IPS-NIHi7 (cell line): Measurements from ENCODE around the gene SLC4A1.
A peak's percentile ranks its signal among the peaks of the same experiment; 100 is the strongest.

Experiments
- DNase-seq: peaks from one replicate; pipeline ENCODE4 v3.0.0; 2012; ENCODE audit warnings: mixed read lengths; ENCODE audit errors: extremely low spot score

Gene SLC4A1

DNA sequence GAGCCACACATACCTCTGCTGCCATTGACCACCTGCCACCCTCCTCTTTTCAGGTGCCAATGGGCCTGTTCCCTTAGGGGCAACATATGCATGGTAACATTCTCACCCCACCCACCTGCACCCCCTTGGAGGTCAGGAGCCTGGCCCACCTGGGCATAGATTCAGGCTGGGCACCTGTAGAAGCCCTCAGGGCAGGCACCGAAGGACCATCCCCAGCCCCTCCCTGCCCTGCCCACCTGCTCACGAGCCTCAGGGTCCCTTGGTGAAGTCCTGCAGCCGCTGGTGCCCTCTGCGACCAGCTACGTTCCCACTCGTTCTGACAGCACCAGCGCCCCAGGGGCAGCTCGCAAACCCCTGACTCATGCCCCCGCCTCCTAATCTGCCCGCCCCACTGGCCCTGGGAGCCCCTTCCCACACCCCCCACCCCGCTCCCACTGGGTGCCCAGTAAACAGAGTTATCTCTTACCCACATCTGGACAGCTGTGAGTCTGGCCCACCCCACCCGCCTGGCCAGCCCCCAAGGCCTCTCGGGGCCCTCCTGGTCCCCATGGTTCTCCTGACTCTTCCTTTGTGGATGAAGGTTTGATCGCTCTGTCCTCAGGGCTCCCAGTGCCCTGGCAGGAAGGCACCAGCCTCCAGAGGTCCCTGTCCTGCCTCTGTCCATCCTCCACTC, at the start of gene SLC4A1:
TSS of gene SLC4A1 (minus strand) at position 318 of the 673 bp plus-strand sequence. CDS start 5,269 bp downstream, outside the sequence.
- DNase-seq = no peak

DNA sequence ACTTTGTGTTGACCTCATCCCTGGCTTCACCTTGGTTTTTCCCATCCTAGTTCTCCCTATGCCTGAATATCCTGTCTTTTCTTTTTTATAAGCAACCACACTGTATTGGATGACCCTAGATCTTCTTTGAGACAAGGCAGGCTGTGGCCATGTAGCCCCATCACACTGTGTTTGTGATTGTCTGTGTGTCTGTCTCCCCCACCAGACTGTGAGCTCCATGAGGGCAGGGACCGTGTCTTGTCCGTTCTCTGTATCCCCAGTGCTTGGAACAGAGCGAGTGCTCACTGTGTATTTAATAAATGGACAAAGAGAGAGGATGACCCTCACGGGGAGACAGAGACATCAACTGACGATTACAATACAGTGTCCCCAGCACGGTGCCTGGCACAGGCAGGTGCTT, 49.6 kb upstream of the SLC4A1 start:
- DNase-seq = no peak

DNA sequence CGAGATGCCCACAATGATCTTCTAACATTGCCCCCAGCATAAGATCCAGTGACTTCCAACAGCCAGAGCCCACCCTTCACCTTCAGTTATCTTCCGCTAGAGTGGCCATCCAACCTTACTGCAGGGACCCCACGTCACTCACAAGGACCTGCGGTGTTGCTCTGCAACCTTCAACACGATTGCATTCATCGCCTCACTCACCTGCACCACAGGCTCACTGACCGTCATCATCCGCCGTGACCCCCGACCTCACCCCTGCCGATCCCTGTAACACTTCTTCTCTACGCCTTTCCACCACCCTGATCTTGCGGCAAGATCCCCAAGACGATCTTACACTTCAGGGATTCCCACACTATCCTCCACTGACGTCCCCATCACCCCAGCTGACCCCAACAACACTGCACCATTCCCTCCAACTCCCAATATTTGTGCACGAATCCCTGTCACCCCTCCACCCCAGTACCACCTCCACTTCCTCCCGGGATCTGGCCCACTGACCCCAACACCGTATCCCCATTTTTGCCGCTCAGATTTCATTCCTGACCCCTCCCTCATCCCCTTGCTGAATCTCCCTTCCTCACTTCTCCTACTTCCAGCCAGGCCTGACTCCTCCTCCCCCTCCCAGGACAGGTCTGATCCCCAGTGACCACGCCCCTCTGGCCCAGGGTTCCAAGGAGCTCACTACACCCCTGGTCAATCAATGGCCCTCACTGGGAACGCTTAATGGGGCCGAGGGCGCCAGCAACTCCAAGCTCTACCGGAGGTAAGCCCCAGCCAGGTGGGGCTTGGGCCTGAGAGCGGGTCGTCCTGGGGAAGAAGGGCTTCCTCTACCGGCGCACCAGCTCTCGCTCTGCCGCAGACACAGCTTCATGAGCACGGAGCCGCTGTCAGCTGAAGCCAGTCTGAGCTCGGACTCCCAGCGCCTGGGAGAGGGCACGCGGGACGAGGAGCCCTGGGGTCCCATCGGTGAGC, 48.1 kb upstream of the SLC4A1 start:
- DNase-seq = peak; percentile 92

DNA sequence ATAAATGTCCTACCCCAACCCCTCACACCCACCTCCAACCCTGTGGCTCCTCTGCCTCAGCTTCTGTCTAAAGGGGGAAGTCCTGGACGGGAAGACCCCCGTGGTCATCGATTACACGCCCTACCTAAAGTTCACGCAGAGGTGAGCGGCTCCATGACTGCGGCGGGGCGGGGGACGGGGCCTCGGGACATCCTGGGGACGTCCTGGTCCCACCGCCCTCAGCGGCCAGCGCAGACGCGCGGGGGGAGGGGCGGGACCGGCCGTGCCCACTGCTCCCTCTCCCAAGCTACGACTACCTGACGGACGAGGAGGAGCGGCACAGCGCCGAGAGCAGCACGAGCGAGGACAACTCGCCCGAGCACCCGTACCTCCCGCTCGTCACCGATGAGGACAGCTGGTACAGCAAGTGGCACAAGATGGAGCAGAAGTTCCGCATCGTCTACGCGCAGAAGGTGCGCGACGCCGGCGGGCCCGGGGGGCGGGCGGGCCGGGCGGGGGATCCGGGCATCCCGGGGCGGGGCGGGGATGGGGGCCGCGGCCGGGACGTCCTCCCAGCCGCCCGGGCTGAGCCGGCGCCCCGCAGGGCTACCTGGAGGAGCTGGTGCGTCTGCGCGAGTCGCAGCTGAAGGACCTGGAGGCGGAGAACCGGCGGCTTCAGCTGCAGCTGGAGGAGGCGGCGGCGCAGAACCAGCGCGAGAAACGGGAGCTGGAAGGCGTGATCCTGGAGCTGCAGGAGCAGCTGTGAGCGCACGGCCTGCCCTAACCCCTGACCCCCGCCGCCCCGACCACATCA, 47.1 kb upstream of the SLC4A1 start:
- peak; percentile 81 for DNase-seq

DNA sequence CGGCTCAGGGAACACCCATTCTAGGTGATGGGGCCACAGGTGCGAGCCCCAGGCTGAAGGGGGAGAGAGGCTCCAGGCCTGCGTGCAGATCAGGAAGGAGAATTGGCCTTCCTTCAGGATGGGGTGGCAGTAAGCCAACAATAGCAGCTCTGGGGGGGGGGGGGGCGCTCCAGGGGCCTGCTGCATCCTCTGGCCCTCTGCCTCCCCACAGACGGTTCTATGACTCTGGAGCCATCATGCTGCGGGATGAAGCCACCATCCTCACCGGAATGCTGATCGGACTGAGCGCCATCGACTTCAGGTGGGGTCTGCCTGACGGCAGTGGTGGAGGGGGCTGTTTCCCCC, 46.6 kb upstream of the SLC4A1 start:
- no peak for DNase-seq

DNA sequence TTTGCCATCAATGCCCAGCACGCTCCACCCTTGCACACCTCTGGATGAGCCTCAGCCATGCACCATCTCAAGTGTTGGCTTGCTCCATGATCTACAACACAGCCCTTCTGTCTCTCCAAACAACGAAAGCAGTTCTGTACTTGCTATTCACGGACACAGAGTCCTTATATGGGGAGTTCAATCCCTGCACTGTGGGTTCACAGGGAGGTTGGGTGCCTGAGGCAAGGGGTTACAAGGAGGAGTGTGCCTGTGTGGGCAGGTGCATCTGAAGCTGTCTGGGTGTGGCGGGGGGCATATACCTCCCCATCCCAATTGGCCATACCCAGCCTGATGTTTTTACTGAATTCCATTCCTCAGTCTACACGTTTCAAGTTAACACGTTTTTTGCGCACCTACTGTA, 46.1 kb upstream of the SLC4A1 start:
- no peak for DNase-seq

DNA sequence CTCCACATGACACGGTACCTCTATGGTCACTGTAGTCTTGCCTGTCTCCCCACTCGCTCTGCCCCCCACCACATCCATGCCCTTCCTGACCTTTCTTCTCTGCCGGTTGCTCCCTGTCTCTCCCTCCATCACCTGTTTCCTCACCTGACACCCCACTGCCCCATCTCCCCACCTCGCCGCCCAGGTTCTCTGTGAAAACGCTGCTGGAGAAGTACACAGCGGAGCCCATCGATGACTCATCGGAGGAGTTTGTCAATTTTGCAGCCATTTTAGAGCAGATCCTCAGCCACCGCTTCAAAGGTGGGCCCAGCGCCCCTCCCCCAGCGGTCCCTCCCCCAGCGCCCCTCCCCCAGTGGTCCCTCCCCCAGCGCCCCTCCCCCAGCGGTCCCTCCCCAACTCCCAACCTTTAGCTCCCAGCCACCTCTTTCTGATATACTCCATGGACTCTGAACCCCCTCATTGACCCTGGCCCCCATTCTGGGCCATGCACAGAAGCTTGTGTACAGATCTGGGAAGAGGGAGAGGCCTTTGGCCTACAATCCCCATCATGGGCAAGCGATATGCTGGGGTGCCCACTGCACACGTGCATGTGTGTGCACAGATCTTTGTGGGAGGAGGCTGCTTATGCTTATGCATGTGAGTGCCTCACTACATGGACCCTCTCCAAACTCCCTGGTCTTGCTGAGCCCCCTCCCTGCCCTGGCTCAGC, 44.6 kb upstream of the SLC4A1 start:
- no peak for DNase-seq

DNA sequence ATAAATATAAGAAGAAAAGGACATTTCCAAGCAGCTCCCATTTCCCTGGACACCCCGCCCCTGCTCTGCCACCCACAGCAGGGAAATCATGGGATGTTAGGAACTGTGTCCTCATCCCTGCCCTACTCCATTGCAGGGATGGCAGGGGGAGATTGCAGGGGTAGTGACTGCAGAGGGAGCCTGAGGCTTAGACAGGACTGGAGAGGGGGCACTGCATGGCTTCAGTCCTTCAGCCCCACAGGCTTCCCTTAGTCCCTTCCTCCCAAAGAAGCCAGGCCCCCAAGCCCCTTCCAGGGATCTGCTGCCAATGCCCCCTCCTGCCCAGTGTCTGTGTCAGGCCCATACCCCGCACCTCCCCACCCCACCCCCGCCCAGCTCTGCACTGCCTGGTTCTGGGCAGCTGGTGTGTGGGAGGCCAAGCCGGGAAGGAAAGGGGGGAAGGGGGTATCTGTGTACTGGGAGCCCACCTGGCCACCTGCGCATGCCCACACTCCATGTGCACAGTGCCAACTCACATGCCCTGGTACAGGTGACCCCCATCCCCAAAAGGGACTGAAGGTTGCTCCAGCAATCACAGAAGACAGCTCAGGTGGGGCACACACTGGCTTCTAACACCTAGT, 43.7 kb upstream of the SLC4A1 start:
- no peak for DNase-seq

DNA sequence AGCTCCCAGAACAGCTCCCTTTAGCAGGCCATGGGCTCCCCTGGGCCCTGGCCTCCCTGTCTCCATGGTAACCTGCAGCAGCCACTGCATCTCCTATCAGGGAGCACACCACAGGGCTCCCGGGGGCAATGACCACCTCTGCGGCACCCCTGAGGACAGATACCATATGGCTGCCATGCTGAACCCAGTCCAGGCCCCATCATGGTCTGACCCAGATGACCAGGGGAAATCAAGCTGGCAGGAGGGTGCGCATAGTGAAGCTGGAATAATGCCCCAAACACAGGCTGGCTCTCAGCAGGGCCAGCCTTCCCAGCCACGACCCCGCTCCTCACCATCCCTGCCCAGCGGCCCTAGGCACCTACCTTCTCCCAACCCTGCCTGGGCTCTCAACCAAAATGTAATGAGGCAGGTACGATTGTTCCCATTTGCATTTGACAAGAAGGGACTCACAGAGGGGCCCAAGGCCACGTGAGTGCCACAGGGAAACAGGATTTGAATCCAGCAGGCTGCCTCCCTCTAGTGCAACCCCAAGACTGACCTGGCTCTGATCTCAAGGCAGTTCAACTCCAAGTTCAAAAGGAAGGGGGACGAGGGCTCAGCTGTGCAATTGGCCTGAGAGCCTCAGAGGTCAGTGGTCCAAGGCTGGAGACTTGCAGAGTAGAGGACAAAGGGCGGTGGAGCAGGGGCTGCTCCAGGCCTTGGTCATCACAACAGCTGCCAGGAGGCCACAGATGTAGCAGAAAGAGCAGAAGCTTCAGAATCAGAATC, 42.9 kb upstream of the SLC4A1 start:
- DNase-seq = no peak

DNA sequence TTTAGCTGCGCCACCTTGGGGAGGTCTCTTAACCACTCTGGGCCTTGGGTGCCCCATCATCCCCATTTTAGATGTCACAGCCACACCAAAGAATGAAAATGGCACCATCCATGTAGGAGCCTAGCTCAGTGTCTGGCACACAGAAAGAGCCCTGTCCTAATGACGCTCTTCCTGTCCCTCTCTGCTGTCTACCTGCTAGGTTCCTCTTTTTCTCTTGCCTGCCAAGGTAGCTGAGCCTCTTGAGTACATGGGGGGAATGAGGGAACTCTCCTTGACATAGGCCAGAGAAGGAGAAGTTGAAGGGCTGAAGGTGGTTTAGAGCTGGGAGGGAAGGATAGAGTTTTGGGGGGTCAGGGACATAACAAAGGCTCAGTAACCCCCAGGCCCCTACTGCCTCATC, 42.3 kb upstream of the SLC4A1 start:
- no peak for DNase-seq

DNA sequence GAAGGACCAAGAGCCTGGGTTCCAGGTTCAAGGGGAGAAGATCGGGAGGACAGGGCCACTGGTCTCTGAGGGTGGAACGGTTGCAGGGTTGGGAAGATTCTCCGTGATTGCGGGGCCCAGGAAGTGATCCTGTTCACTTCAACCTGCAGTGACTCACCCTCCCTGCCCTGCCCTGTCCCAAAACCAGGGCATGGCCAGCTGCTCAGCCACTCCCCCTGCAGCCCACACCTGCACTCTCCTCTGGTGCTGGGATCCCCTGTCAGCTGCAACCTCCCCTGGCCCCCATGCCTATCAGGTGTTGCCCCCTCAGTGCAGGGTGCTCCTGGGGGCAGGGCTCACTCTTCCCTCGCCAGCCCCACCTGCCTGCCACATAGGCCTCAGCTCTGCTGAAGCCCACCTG, 41.5 kb upstream of the SLC4A1 start:
- DNase-seq = no peak

DNA sequence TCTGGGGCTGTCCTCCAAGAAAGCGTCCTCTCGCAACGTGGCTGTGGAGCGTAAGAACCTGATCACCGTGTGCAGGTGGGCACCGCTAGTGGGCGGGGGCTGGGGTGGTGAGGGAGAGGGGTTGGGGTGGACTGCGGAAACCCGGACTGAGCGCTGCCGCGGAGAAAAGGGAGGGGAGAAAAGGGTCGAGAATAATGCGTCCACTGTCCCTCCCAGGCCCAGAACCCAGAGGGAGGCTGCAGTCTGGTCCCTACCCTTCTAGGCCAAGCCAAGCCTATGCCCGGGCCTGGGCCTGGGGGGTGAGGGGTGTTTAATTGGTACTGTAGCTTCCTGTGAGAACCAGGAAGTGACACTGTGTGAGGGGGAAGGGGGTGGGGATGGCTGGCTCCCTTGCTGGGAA, 40.9 kb upstream of the SLC4A1 start:
- DNase-seq = no peak

DNA sequence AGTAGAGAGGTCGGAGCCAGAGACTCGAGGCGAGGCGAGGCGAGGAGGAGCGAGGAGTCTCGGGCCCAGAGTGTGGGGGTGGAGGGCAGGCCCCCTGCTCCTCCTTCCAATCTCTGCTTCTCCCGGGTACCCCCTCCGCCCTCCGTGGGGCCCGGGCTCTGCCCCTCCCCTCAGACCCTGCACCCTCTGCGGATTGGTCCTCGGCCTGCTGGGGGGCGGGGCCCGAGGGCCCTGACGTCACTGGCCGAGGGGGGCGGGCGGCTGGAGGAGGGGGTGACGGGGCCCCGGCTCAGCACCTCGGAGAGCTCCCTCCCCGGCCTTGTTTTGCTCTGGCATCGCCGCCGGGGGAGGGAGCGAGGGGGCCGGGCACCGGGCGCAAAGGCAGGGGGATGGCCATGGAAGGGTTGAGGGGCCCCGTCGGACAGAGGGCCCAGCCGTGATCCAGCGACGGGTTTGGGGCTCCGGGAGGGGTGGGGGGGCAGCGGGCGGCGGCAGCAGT, 40.4 kb upstream of the SLC4A1 start, which contains the start of gene RUNDC3A:
TSS of gene RUNDC3A (plus strand) at position 282 of the 499 bp plus-strand sequence. CDS start 232 bp downstream, outside the sequence.
- peak; percentile 99 for DNase-seq

DNA sequence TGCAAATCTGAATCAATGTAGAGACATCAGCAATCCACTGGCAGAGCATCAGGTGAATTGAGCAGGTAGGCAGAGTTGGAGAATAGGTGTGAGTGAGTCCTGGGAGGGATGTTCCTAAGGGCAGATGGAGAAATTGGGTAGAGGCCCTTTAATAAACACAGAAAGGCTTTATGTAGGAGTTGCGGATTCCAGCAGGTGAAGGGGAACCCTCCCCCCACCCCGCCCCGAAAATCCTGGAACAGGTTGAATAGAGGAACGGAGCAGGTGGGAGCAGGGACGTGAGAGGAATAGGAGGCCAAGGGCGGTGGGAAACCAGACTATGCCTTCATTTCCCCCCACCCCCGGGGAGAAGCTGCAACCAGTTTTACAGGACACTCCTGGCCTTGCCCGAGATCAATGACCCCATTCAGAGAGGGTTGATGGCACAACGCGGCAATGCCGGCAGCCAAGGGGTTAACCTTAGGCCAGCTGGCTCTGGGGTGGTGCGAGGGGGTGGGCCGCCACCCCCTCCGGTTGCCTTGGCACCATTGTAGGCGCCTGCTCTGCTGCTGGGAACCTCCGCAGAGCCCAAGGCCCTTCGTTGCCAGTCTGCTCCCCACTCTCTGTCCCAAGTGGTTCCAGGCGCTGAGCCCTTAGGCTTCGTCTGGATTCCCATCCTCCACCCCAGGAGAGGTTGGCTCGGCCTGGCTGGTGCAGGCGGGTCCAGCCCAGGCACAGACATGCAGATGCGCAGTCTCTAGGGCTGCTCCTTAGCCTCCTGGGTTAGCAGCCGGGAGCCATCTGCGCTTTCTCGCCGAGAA, 39.7 kb upstream of the SLC4A1 start:
- DNase-seq = peak; percentile 88

DNA sequence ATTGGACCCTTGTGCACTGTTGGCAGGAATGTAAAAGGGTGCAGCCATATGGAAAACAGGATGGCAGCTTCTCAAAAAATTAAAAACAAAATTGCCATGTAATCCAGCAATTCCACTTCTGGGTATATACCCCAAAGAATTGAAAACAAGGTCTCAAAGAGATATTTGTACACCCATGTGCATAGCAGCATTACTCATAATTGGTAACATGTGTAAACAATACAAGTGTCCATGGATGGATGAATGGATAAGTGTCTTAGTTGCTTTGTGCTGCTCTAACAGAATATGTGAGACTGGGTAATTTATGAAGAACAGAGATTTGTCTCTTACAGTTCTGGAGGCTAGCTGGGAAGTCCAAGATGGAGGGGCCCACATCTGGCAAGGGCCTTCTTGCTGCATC, 36.7 kb upstream of the SLC4A1 start:
- DNase-seq = no peak

DNA sequence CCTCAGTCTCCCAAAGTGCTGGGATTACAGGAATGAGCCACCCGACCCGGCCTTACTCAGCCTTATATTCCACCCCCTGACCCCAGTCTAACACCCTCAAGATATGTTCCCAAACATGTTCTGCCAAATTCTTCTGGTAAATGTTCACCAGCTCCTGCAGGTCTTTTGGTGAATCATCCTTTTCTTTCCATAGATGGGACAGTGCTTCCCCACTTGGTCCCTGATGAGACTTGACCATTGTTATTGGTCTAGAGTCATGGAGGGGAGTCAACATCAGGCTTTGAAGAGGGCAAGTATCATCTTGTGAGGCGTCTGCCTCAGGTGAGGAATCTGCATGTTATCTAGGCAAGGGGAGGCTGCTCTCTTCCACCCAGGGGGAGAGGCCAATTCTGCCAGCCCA, 30.0 kb upstream of the SLC4A1 start:
- no peak for DNase-seq

DNA sequence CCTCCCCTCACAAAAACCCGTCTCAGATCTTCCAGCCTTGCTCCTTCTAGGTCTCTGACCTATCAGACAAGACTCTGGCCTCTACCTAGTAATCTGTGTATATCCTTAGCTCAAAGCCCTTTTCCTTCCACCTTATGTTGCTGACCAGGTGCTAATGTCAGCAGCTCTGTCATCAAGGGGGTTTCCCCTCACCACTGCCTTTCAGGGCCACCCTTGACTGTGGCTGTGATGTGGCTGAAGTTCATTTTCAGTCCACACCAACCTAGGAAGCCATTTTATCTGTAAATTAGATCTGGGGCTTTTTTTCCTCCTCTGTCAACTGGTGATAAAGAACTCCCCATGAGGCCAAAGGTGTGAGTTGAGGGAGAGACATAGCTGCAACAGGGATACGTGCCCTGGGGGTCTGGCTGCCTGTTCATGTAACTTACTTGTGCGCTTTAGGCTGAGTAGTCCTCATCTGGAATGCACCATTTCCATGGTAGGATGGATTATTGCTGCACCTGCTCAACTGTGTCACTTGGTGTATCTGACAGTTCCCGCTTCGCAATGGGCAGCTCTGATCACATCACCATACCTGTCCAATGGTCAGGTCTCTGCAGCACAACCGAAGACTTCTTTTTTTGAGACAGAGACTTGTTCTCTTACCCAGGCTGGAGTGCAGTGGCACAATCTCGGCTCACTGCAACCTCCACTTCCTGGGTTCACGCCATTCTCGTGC, 25.7 kb upstream of the SLC4A1 start:
- DNase-seq = no peak

DNA sequence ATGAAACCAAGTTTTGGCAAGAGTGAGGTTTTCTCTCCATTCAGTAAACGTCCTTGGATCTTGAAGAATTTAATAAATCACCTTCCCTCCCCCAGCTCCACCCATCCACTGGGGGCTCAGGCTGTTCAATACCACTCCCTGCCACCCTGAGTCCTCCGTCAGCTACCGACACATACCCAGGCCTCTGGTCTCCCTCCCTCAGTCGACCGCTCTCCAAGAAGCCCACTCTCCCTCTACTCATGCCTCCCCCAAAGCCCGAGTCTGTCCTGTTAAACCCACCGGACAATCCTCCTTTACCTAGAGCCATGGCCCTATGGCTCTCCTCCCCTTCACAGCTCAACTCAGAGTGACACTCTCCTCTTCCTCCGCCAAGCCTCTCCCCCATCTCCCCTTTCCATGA, 19.7 kb upstream of the SLC4A1 start:
- DNase-seq = no peak

DNA sequence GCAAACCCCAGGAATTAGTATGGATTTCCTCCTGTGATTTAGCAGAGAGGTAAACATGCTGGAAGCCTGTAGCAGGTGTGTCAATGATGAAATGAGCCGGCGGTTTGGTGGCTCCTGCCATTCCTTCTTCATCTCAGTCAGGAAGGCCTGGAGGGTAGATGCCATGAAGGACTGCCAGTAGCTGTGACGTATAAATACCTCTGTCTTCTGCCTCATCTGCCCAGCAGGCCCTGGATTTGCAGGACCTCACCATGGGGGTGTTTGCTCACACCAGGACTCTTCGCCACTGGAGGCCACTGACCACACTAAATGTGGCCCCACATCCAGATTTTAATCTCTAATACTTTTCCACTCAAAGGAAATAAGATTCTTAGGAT, 16.1 kb upstream of the SLC4A1 start:
- no peak for DNase-seq
